ENCODE data around the gene DPYSL4.
A peak's percentile ranks its signal among the peaks of the same experiment; 100 is the strongest.

The DPYSL4 gene

DNA sequence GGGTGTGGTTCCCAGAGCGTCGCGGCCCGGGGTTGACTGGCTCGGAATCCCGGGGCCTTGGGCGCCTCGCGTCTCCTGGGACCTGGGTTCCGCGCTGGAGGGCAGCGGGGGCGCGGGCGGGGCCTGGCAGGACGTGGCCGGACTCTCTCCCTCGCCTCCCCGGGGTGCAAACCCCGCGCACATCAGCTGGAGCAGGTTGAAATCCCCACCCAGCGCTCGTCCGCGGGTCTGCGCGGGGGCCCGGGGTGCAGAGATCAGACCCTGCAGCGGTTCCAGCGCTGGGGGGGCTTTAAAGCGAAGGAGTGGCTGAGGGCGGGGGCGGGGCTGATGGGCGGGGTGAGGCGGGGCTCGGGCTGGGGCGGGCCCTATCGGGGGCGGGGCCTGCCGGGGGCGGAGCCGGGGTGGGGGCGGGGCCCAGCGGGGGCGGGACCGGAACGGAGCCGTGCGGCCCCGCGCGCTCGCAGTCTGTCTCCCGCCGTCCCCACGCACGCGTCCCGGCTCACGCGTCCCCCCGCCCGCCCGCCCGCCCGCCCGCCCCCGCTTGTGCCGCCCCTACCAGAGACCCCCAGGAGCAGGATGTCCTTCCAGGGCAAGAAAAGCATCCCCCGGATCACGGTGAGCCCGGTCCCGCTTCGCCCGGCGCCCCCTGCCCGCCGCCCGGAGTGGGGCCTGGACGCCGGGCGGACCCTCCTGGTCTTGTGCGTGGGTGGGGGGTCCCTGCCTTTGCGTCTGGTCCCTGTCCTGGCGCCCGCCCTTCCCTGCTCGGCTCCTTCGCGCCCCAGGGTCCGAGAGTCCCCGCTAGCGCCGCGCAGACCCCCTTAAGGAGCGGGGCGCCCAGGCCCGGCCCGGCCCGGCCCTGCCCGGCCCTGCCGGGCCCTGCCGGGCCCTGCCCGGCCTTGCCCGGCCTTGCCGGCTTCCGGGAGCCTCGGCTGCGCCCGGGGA, at the start of gene DPYSL4:
DPYSL4 (plus strand) TSS at position 461 of the 942 bp plus-strand sequence; CDS start at position 577, 116 bp downstream.
- DNase-seq (ENCODE audit: low read depth in 2 of 2) = no peak

GRCh38 chr10:132137111-132138072, 49.4 kb upstream of the DPYSL4 start:
- no peak for DNase-seq (ENCODE audit: low read depth in 2 of 2)

DNA sequence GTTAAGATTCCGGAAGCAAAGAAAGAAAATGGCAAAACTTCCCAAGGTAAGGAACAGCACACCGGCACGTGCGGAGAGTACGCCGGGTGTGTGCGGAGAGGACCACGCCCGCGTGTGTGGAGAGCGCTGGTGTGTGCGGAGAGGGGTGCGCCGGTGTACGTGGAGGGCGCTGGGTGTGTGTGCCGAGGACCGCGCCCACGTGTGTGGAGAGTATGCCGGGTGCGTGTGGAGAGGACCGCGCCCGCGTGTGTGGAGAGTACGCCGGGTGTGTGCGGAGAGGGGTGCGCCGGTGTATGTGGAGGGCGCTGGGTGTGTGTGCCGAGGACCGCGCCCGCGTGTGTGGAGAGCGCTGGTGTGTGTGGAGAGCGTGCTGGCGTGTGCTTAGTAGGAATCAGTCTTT, 48.6 kb upstream of the DPYSL4 start:
- no peak for DNase-seq (ENCODE audit: low read depth in 2 of 2)

GRCh38 chr10:132138596-132138995, 48.2 kb upstream of the DPYSL4 start:
- no peak for DNase-seq (ENCODE audit: low read depth in 2 of 2)

- DNase-seq (ENCODE audit: low read depth in 2 of 2) = no peak
Measured at GRCh38 chr10:132139526-132139925, 47.2 kb upstream of the DPYSL4 start.

GRCh38 chr10:132140167-132140925, 46.4 kb upstream of the DPYSL4 start:
- no peak for DNase-seq (ENCODE audit: low read depth in 2 of 2)

- no peak for DNase-seq (ENCODE audit: low read depth in 2 of 2)
Measured at GRCh38 chr10:132141076-132141475, 45.7 kb upstream of the DPYSL4 start.

- DNase-seq (ENCODE audit: low read depth in 2 of 2) = no peak
Measured at GRCh38 chr10:132141526-132142395, 45.0 kb upstream of the DPYSL4 start.

DNA sequence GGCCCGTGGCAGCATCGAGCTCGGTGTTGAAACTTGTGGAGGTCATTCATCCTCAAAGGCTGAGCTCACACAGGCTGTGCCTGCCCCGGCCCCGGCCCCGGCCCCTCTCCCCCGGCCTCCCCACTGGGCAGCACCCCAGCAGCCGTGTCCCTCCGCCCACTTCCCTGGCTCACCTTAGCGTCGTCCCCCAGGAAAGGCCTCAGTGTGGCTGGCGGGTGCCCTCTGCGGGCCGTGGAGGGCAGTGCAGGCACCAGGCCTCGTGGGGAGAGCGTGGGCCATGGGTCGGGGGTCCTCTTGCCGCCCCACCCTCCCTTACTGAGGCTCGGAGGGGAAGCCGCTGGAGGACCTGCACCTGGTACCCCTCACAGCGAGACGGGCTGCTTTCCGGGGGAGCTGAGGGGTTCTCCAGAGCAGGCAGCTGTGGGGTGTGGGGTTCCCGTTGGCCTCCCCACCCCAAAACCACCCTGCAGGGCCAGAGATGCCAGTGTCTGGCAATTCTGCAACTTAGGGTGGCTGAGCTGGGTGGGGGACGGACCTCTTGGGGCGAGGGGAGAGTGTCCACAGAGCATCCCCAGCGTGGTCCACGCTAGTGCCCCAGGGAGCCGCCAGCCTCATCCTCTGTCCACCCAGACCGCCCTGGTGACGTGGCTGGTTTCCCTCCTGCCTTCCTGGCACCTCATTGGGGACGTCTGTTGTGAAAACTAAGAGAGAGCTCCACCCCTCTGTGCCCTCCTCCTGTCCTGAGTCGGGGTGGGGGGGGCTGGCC, 44.2 kb upstream of the DPYSL4 start:
- peak in 1 of 2 donors; percentile 21 for DNase-seq (ENCODE audit: low read depth in 2 of 2)

DNA sequence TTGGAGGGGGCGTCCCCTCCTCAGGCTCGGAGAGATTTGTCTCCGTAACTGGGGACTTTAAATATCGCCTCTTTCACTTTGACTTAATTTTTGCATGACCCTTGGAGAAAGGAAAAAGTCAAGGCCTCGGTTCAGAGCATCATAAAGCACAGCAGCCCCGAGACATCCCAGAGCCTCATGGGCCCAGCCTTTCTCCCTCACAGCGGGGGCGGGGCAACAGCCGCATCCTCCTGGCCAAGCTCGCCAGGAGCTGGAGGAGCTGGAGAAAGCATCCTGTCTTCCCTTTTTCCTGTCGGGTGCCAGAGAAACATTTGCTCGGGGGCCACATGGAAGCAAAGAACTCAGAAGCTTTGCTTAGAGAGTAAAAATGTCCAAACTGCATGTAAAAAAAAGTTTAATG, 43.6 kb upstream of the DPYSL4 start:
- no peak for DNase-seq (ENCODE audit: low read depth in 2 of 2)

DNA sequence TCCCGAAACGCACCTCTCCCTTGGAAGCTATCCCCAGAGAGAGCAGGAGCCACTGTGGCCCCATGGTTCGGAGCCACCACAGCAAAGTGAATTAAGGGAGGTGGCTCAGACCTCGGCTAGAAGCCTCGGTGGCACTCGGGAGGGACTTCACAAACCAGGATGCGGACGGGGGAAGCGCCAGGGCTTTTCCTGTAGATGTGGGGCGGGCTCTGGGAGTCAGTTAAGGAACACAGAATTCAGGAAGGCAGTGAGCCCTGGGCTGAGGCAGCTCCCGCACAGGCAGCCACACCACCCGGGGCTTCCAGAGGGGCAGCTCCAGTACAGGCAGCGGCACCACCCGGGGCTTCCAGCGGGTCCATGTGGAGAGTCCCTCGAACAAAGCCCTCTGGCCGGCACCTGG, 42.7 kb upstream of the DPYSL4 start:
- no peak for DNase-seq (ENCODE audit: low read depth in 2 of 2)

DNA sequence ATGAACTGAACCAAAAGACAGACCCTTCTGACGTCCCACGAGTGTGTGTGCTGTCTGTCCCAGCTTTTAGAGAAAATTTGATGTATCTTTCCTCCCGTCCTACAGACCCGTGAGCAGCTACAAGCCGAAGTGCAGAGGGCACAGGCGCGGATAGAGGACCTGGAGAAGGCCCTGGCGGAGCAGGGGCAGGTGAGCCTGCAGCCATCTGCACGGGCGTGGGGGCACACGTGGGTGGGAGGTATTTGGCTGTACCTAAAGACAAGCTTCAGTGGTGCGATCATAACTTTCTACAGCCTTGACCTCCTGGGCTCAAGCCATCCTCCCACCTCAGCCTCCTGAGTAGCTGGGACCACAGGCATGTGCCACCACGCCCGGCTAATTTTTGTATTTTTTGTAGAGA, 41.7 kb upstream of the DPYSL4 start:
- DNase-seq (ENCODE audit: low read depth in 2 of 2) = no peak

GRCh38 chr10:132145521-132146185, 41.1 kb upstream of the DPYSL4 start:
- no peak for DNase-seq (ENCODE audit: low read depth in 2 of 2)

- no peak for DNase-seq (ENCODE audit: low read depth in 2 of 2)
Measured at GRCh38 chr10:132146271-132146671, 40.5 kb upstream of the DPYSL4 start.

GRCh38 chr10:132146941-132147915, 39.5 kb upstream of the DPYSL4 start:
- no peak for DNase-seq (ENCODE audit: low read depth in 2 of 2)

DNA sequence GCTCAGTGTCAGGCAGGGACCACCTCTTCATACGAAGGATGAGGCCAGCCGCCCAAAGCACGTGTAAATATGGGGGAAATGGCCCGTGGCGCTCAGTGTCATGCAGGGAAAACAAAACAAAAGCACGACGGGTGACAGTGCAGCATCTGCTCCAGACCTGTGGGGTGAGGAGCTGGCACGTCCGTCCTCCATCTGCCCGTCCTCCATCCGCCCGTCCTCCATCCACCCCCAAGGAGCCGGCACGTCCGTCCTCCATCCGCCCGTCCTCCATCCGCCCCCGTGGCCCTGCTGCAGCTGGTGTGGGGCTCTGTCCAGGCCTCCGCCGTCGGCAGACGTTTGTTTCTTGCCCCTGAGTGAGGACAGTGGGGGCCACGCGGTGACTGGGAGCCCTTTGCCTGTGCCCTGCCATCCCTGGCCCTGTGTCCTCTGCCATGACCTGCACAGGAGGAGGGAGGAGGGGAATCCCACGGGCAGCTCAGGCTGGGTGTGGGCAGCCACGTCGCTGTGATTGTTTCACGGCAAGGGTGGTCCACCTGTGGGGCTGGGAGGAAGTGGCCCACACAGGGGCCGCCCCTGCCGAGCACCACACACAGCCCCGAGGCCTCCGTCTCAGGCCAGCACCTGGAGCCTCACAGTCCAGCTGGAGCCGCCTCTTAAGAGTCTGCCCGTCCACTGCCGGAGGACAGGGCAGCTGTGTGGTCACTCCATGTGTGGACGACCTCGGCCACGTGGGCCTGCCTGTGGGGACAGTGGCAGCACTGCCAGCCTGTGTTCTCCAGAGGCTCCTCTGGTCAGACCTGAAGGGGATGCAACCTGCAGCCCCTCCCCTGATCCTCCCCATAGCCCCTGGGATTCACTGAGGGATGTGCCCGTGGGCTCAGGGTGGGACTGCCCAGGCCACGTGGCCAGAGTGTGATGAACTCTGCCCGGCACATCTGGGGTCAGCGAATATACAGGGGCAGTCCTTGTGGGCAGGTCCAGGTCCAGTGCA, 38.2 kb upstream of the DPYSL4 start:
- no peak for DNase-seq (ENCODE audit: low read depth in 2 of 2)

GRCh38 chr10:132149271-132149670, 37.5 kb upstream of the DPYSL4 start:
- no peak for DNase-seq (ENCODE audit: low read depth in 2 of 2)
